GM19351 (cell line): ENCODE measurements around the gene COMMD7.
"Not testable (repeated sequence)": the region's sequence is repeated elsewhere in the genome, so short reads cannot be mapped to it uniquely, and the experiment has no call there.

Source experiments
- ATAC-seq: cut with Tn5 transposase; IDR thresholded peaks from one replicate; pipeline ENCODE4 v1.9.1; 2021; ENCODE audit warnings: mild to moderate bottlenecking, moderate library complexity; ENCODE audit not compliant: unreplicated experiment

COMMD7 gene

DNA sequence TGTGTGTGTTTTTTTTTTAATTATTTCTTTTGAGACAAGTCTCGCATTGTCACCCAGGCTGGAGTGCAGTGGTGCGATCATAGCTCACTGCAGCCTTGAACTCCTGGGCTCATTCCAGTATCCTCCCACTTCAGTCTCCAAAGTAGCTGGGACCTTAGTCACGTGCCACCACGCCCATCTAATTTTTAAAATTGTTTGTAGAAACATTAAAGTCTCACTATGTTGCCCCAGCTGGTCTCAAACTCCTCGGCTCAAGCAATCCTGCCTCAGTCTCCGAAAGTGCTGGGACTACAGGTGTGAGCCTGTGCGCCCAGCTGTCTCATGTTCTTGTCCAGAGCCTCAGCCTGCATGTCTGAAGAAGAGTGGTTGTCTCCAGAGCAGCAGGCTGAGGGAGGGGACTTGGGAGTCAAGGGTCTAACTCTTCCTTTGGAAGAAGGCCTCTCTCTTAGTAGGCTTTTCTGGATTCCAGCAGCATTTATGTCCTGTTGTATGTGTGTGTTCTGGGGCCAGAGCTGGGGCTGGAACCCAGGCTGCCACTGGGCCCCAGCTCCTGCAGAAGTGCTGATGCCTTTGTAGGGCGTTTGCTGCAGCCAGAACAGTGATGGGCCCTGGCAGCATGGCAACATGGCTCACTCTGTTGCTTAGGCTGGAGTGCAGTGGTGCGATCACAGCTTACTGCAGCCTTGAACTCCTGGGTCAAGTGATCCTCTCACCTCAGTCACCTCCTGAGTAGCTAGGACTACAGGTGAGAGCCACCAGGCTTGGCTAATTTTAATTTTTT lies 24.3 kb upstream of the COMMD7 start:
- no peak for ATAC-seq

DNA sequence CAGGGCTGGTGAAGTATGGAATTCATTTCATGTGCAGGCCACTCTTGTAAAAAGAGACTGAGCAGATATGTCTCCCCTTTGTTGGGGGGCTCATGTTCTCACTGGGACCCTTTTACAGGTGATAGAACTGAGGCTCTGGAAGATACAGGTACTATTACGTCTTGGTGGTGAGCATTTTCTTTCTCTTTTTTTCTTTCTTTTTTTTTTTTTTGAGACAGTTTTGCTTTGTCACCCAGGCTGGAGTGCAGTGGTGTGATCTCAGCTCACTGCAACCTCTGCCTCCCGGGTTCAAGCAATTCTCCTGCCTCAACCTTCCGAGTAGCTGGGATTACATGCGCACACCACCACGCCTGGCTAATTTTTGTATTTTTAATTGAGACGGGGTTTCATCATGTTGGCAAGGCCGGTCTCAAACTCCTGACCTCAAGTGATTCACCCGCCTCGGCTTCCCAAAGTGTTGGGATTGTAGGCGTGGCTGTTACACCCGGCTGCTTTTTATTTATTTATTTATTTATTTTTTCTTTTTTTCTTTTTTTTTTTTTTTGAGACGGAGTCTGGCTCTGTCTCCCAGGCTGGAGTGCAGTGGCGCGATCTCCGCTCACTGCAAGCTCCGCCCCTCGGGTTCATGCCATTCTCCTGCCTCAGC lies 22.1 kb upstream of the COMMD7 start:
- ATAC-seq, result not testable (repeated sequence)

DNA sequence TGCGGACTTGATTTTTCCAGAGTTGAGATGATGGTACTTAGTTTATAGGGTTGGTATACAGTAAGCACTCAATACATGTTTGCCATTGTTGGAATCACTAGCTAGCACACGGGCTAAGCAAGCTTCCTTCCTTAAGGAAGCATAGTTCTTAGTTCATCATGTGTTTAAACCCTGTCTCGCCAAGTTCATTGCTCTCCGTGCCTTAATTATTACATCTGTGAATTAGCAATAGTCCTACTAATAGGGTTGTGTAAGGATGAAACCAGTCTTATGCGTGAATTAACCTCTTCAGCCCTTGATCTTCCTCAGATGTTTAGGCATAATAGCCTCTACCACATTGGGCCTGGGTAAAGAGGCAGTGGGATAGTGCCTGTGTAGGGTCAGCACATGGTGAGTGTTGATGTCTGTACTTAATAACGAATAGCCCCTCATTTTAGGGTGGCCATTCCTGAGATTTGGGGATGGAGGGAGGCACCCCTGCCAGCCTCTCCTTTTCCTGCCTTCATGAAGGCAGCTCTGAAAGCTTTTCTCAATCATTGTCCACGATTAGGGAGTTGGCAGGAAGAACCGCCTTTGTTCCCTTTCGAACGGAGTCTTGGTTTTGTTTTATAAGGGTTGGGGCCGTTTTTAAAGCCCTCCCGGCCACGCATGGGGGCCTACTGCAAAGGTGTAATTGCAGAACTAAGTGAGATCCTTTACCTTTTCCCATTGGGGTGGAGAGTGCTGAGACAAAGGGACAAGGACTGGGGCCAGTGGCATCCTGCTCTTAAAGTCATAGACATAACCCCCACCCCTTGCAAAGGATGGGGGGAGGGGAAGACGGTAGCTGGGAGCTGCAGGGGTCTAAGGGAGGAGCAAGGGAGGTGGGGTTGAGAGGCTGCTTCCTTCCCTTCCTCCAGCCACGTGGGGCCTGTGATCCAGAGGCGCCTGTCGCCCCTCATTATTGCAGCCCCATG lies 21.0 kb upstream of the COMMD7 start:
- ATAC-seq, result no peak

DNA sequence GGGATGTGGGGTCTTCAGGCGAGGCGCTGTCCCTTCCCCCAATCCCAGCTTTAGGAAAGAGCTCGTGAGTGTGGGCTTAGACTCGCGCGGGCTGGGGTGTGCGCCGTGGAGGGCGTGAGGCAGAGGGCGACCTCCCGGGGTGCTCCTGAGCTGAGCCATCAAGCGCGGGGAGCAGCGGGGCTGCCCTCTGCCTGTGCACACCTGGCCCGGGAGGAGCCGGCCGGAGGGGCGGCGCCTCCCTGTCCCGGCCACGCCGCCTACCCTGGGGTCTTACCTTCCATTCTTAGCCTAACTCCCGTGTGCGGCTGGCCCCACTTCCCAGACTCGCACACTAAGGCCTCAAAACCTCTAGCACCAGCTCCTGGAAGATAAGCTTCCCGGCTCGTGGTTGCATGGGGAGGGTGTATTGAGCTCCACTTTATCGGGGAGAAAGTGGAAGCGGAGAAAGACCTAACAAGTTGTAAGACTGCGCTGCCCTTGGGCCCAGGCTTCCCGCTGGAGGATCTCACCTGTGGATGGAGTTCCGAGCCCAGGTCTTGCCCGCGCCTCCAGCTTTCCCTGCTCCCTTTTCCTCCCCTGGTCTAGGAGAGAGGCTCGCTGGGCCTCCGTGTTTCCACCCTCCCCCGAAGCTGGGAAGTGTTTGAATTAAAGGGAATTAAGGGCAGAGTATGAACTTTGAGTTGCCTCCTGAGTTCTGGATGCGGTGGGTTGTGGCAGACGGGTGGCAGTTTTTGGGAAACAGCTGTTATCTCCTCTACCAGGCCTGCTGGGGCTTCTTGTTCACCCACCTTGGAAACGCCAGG lies 20.1 kb upstream of the COMMD7 start:
- no peak for ATAC-seq

DNA sequence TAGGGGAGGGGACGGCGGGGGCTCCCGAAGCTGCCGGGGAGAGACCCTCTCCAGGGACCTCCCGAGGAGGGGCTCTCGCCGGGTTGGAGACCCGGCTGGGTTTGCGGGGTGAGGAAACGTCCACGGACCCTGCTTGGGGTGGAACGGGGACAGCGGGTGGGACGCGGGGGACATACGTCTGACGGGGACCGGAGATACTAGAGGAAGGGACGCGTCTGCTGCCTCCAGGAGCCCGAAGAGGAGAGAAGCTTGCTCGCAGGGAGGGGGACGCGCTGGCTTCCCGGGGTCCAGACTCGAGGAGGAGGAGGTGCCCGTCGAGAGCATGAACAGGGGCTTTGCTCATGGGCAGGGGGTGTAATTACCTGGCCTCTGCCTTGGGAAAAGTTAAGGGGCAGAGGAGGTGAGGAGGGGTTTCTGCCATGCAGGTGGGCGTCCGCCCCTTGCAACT lies 19.5 kb upstream of the COMMD7 start:
- peak; percentile 22 for ATAC-seq

DNA sequence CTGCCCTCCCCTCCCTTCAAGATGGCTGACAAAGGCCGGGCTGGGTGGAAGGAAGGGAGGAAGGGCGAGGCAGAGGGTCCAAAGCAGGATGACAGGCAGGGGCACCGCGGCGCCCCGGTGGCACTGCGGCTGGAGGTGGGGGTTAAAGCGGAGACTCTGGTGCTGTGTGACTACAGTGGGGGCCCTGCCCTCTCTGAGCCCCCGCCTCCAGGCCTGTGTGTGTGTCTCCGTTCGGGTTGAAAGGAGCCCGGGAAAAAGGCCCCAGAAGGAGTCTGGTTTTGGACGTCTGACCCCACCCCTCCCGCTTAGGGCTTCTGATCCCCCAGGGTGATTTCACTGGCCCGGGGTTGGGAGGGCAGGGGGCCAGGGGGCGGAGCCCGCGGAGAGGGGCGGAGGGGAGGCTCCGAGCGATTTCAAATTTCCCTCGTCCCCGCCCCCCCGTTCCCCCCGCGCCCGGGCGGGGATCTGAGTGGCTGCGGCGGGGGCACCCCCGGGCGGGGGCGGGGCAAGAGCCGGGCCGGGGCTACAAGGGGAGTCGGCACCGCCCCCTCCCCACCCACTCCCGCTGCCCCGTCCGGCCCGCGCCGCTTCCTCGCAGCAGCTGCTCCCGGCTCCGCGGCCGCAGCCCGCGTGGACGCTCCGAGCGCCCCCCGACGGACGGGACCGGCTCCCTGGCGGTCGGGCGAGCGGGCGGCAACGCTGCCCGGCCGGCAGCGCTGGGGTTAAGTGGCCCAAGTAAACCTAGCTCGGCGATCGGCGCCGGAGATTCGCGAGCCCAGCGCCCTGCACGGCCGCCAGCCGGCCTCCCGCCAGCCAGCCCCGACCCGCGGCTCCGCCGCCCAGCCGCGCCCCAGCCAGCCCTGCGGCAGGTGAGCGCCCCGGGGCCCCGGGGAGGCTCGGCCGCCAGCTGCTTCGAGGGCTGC lies 18.8 kb upstream of the COMMD7 start, which contains the start of gene DNMT3B:
DNMT3B (plus strand) TSS at position 555 of the 923 bp plus-strand sequence. CDS start 17,939 bp downstream, outside the sequence.
- peak; percentile 64 for ATAC-seq

DNA sequence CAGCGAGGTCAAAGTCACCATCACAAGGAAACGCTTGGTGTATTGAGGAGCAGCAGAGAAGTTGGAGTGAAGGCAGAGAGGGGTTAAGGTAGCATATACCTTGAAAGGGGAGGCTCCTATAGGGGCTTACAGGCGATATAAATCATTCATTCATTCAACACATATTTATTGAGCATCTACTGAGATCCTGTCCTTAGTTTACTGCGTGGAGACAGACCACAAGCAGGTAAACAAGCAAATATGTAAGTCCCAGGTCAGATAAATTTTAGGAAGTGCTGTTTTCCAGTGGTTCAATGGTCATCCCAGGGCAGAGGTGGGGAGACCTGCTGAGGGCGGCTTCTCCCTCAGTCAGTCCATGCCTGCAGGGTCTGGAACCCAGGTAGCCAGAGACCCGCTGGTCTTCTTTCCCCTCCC lies 18.2 kb upstream of the COMMD7 start:
- no peak for ATAC-seq

DNA sequence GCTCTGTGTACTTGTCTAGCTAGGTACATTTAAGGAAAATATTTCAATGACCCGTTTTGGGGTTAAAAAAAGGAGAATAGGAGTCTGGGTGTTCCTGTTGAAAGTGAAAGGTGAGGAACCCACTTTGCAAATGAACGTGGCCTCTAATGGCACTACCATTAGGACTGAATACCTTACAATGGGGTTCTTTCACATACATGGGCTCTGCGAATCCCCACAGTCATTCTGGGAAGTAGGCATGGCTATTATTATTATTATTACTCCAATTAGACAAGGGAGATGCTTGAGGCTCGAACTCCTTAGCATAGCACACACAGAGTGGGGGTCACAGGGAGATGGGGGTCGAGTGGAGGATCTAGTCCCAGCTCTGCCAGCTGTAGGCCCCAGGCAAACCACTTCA lies 12.9 kb upstream of the COMMD7 start:
- ATAC-seq, result no peak

DNA sequence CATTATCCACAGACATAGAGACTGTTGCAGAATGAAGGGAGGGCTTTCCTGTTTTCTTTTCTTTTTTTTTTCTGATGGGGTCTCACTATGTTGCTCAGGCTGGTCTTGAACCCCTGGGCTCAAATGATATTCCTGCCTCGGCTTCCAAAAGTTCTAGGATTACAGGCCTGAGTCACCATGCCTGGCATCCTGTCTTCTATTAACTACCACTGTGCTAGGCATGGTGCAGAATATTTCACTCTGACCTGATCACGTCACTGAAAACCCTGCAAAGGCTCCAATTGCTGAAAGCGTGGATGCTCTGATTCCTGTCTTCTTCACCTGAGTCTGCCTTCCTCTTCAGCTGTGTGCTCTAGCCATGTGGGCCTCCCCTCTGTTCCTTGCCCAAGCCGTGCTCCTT lies 10.5 kb upstream of the COMMD7 start:
- no peak for ATAC-seq

DNA sequence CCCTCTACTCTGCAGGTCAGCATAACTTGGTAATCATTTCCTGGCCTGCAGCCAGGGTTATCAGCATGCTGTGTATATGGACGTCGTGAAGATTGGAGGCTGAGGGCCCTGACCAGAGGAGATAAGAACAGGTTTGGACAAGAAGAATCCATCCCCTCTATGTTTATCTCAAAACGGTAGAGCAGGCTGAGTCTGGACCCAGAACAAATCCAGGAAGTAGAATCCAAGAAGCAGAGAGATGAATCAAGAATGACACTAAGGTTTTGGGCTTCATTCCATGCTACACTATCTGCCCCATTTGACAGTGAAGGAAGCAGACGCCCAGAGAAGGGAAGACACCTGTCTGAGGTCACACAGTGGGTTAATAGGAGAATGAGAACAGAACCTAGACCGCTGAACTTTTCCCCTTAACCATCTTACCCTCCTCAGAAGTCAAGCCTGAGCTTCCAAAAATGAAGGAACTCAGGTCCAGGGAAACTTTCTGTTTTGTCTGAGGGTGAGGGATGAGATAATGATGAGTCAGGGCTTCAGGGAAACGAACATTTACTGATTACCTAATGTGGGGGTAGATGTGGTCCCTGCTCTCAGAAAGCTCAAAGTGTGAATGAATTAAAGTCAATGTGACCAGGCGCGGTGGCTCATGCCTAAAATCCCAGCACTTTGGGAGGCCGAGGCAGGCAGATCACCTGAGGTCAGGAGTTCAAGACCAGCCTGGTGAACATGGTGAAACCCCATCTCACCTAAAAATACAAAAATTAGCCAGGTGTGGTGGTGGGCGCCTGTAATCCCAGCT lies 9.4 kb upstream of the COMMD7 start:
- ATAC-seq, result no peak

DNA sequence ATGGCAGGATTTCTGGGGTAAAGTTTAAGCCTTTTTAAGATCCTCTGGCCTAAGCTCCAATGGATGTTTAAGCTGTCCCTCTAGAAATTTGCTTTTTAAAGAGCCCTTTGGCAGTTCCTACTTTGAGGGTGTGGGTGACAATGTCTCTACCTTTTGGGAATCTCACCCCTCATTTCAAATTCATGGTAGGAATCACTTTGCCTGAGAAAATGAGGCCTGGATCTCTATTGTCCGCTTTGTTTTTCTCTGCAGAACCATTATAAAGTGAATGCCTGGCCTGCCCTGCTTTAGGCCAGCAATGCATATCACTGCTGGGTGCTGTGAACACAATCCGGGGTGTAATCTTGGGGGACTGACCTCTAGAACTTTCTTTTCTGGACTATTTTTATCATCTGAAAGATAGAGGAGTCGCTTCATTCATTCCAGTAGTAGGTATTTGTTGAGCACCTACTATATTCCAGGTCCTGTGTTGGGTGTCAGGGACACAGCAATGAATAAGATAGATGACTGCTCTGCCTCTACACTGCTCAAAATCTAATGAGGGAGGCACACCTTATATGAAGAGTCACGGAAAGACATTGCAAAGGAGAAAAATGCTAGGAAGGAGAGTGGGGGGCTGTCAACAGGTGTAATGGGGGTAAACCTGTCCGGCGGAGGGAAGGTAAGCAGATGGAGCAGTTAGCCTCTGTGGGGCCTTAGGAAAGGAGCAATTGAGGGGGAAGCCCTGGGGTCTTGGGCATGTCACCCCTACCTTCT lies 8.6 kb upstream of the COMMD7 start:
- no peak for ATAC-seq

DNA sequence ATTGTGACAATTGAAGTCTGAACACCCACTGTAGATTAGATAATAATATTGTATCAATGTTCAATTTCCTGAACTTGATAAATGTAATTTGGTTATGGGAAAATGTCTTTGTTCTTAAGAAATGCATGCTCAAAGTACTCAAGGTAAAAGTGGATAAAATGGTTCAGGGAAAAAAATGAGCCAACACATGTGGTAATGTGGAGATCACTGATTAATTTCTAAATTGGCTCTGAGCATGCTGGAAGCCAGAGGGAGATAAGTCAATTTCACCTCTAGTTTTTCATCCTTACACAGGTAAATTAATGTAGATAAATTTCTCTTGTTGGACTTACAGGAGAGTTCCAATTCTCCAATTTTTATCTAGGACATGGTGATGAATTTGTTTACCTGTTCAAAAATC lies 8.0 kb upstream of the COMMD7 start:
- no peak for ATAC-seq

DNA sequence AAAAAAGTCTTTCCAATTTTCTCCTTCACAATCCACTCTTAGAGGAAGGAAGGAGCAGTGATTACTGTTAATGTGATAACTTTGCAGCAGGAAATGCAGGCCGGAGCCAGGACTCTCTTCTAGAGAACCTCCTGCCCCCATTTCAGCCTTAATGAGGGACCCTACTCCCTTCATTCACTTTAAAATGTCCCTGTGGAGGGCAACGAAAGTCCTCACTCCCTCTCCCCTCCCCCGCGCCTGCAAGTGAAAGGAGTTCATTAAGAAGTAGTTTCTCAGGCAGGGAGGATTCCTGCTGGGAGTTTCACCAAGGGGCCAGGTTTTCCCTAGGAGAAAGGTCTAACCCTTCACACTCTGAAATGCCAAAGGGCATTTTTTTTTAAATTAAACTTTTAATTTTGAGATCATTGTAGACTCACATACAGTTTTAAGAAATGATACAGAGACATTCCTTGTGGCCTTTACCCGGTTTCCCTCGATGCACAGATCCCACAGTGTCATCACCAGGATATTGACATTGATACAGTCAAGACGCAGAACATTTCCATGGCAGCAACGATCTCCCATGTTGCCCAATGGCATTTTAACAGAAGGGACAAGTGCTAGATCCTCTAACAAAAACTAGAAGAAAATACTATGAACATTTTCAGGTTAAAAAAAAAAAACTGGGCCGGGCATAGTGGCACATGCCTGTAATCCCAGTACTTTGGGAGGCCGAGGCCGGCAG lies 6.8 kb upstream of the COMMD7 start:
- no peak for ATAC-seq

DNA sequence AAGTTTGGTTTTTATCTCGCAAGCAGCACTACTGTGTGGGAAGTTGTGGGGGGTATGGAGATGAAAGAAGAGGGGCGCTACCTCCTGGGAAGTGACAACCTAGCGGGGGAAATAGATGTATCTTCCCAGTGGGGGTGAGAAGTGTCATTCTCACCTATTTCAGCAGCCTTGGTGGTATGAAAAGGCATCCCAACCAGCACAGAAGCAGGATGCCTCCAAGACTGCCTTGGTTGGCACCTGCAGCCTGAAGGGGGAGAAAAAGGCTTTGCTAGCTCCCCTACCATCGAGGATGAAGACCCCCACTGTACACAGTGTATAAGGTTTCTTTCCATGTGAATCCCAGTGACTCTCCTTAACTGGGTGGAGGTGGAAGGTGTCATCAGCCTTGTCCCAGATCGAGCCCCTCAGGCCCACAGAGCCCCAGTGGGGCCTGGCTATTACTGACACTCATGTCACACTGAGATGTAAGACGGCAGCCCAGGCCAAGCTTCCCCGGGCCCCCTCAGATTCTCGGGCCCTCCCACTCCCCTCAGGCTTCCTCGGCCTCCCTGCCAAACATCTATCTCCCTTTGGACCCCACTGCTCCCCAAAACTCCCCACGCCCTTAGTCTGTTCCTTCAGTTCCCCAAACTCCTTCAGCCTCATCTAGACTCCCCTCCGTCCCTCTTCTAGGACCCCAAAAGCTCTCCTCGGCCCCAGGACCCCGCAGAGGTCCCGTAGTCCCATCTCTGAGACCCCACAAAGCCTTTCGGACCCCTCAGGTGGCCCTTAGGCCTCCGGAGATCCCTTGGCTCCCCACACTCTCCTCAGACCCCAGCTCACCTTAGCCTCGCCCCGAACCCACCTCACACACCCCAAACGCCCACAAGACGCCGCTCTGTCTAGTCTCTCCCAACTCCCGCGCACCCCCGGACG lies 688 bp downstream of the COMMD7 start:
- ATAC-seq, result peak; percentile 5

DNA sequence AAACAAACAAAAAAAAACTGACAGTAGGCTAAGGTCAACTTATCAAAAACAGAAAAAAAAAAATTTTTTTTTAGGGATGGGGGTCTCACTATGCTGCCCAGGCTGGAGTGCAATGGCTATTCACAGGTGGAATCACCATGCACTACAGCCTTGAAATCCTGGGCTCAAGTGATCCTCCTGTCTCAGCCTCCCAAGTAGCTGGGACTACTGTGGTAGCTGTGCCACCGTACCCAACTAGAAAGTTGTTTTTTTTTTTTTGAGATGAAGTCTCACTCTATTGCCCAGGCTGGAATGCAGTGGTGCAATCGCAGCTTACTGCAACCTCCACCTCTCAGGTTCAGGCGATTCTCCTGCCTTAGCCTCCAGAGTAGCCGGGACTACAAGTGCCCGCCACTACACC lies 2.1 kb downstream of the COMMD7 start:
- ATAC-seq, result no peak
